Endothelial cell (in vitro differentiated cells): ENCODE data around the gene DHRSX. TPM values are rescaled to one million over a fixed set of nuclear protein-coding genes. Genes with fewer than 3 reads are reported as not detected.

Source experiments
- DNase-seq: peaks from one replicate; pipeline ENCODE4 v3.0.0; 2021; ENCODE audit warnings: low spot score
- H3K27ac Mint-ChIP-seq: one replicate; pipeline ENCODE4 v1.8.0; 2021; ENCODE audit warnings: mixed read lengths, inconsistent platforms; ENCODE audit not compliant: unreplicated experiment
- H3K27me3 Mint-ChIP-seq: one replicate; pipeline ENCODE4 v1.8.0; 2021; ENCODE audit warnings: mild to moderate bottlenecking, moderate library complexity, mixed read lengths, inconsistent platforms; ENCODE audit not compliant: unreplicated experiment
- H3K36me3 Mint-ChIP-seq: one replicate; pipeline ENCODE4 v1.8.0; 2021; ENCODE audit warnings: mild to moderate bottlenecking, low read depth, mixed read lengths, inconsistent platforms; ENCODE audit not compliant: unreplicated experiment
- H3K4me1 Mint-ChIP-seq: one replicate; pipeline ENCODE4 v1.8.0; 2021; ENCODE audit warnings: mild to moderate bottlenecking, mixed read lengths, inconsistent platforms; ENCODE audit not compliant: unreplicated experiment
- H3K4me3 Mint-ChIP-seq: one replicate; pipeline ENCODE4 v1.8.0; 2021; ENCODE audit warnings: mild to moderate bottlenecking, mixed read lengths, inconsistent platforms; ENCODE audit not compliant: unreplicated experiment
- H3K9me3 Mint-ChIP-seq: one replicate; pipeline ENCODE4 v1.8.0; 2021; ENCODE audit warnings: mixed read lengths, inconsistent platforms; ENCODE audit not compliant: unreplicated experiment
- CTCF ChIP-seq: fragments of 200-600 bp; sonication (generic); IDR thresholded peaks from one replicate; pipeline ENCODE4 v1.5.0; 2021; ENCODE audit warnings: antibody characterized with exemption; ENCODE audit not compliant: unreplicated experiment
- total RNA-seq: library from RNA; stranded (reverse); fragmentation: NEBNext Ultra II Directional; extraction: Animal tissue kit (Norgen Biotek cat#: 25700); gene quantifications from one replicate; pipeline ENCODE4 v1.2.1, GENCODE V29; 2021; ENCODE audit not compliant: unreplicated experiment

The DHRSX gene
- total RNA-seq, 1 donor from 2014 or later: 22.2 TPM

GRCh38 chrX:2442694-2443093 is 58.1 kb downstream of the DHRSX start:
- H3K27me3 Mint-ChIP-seq: no peaks in the 10 kb centered on the region
- DNase-seq: no peak
- no peak overlapping the region for H3K27ac Mint-ChIP-seq
- peaks cover 3% of the 10 kb centered on the region for H3K9me3 Mint-ChIP-seq
- peaks cover 26% of the 10 kb centered on the region for H3K36me3 Mint-ChIP-seq
- no peaks in the 10 kb centered on the region for H3K4me1 Mint-ChIP-seq
- H3K4me3 Mint-ChIP-seq: no peak overlapping the region
- no peak for TF ChIP-seq CTCF

GRCh38 chrX:2441466-2441865 is 59.3 kb downstream of the DHRSX start:
- H3K27me3 Mint-ChIP-seq: no peaks in the 10 kb centered on the region
- no peak for TF ChIP-seq CTCF
- H3K36me3 Mint-ChIP-seq: peaks cover 27% of the 10 kb centered on the region
- no peak overlapping the region for H3K4me3 Mint-ChIP-seq
- no peak for DNase-seq
- no peaks in the 10 kb centered on the region for H3K4me1 Mint-ChIP-seq
- no peak overlapping the region for H3K27ac Mint-ChIP-seq
- peaks cover 3% of the 10 kb centered on the region for H3K9me3 Mint-ChIP-seq

- Mint-ChIP-seq H3K27me3 (no peaks in the 10 kb centered on the region), H3K4me1 (no peaks in the 10 kb centered on the region), H3K36me3 (peaks cover 31% of the 10 kb centered on the region), H3K4me3 (no peak overlapping the region), H3K27ac (no peak overlapping the region), H3K9me3 (peaks cover 3% of the 10 kb centered on the region)
- DNase-seq: no peak
- TF ChIP-seq CTCF: no peak
Measured at GRCh38 chrX:2439613-2440012, 61.2 kb downstream of the DHRSX start.

GRCh38 chrX:2435465-2435864 is 65.3 kb downstream of the DHRSX start:
- no peaks in the 10 kb centered on the region for H3K27me3 Mint-ChIP-seq
- H3K27ac Mint-ChIP-seq: no peak overlapping the region
- H3K36me3 Mint-ChIP-seq: peaks cover 27% of the 10 kb centered on the region
- no peak overlapping the region for H3K4me3 Mint-ChIP-seq
- H3K9me3 Mint-ChIP-seq: no peaks in the 10 kb centered on the region
- H3K4me1 Mint-ChIP-seq: no peaks in the 10 kb centered on the region
- no peak for DNase-seq
- TF ChIP-seq CTCF: no peak

GRCh38 chrX:2434270-2435163 is 66.3 kb downstream of the DHRSX start:
- Mint-ChIP-seq H3K4me1 (no peaks in the 10 kb centered on the region), H3K36me3 (peaks cover 20% of the 10 kb centered on the region), H3K27ac (no peak overlapping the region), H3K9me3 (no peaks in the 10 kb centered on the region), H3K4me3 (no peak overlapping the region), H3K27me3 (no peaks in the 10 kb centered on the region)
- DNase-seq: no peak
- no peak for TF ChIP-seq CTCF
